Parathyroid adenoma (tissue), 2 donors: ENCODE measurements around the gene DOCK2.

Source experiments
- H2AFZ ChIP-seq: fragments of 300-600 bp; sonication (generic); one replicate; pipeline ENCODE4 v1.7.0; 2017; ENCODE audit warnings: antibody characterized with exemption, mild to moderate bottlenecking
- H3K27ac ChIP-seq: fragments of 300-600 bp; sonication (generic); one replicate; pipeline ENCODE4 v1.7.0; 2017
- H3K27me3 ChIP-seq: fragments of 300-600 bp; sonication (generic); one replicate; pipeline ENCODE4 v1.7.0; 2017; ENCODE audit warnings: low read length; ENCODE audit not compliant: control insufficient read depth, insufficient read depth
- H3K36me3 ChIP-seq: fragments of 300-600 bp; sonication (generic); one replicate; pipeline ENCODE4 v1.7.0; 2017; ENCODE audit warnings: low read length; ENCODE audit not compliant: control insufficient read depth, insufficient read depth
- H3K4me1 ChIP-seq: fragments of 300-600 bp; sonication (generic); one replicate; pipeline ENCODE4 v1.7.0; 2017; ENCODE audit warnings: control low read depth
- H3K4me2 ChIP-seq: fragments of 300-600 bp; sonication (generic); one replicate; pipeline ENCODE4 v1.7.0; 2017; ENCODE audit warnings: low read length
- H3K4me3 ChIP-seq: fragments of 300-600 bp; sonication (generic); one replicate; pipeline ENCODE4 v1.7.0; 2017; ENCODE audit warnings: low read depth, low read length
- H3K79me2 ChIP-seq: fragments of 300-600 bp; sonication (generic); one replicate; pipeline ENCODE4 v1.7.0; 2017; ENCODE audit warnings: control low read depth
- H3K9ac ChIP-seq: fragments of 300-600 bp; sonication (generic); one replicate; pipeline ENCODE4 v1.7.0; 2017; ENCODE audit warnings: mild to moderate bottlenecking
- H3K9me3 ChIP-seq: fragments of 300-600 bp; sonication (generic); one replicate; pipeline ENCODE4 v1.7.0; 2017; ENCODE audit warnings: low read length; ENCODE audit not compliant: control insufficient read depth
- CTCF ChIP-seq: fragments of 300-600 bp; sonication (generic); IDR thresholded peaks from one replicate; pipeline ENCODE4 v1.7.0; 2017; ENCODE audit warnings: antibody characterized with exemption, mild to moderate bottlenecking
- donor health status: primary hyperparathyroidism.

The DOCK2 gene

GRCh38 chr5:169893010-169893409 is 255.9 kb downstream of the DOCK2 start:
- Histone ChIP-seq H3K4me1 (no peaks in the 10 kb centered on the region), H3K27me3 (no peaks in the 10 kb centered on the region), H3K9ac (no peak overlapping the region), H3K9me3 (no peaks in the 10 kb centered on the region), H3K27ac (no peak overlapping the region), H3K4me2 (no peak overlapping the region), H3K79me2 (no peaks in the 10 kb centered on the region), H3K4me3 (no peak overlapping the region), H2AFZ (no peak overlapping the region), H3K36me3 (no peaks in the 10 kb centered on the region)
- no peak for TF ChIP-seq CTCF

- Histone ChIP-seq H3K9ac (no peak overlapping the region), H3K4me2 (no peak overlapping the region), H3K27me3 (no peaks in the 10 kb centered on the region), H3K4me3 (no peak overlapping the region), H3K79me2 (no peaks in the 10 kb centered on the region), H3K9me3 (no peaks in the 10 kb centered on the region), H3K36me3 (no peaks in the 10 kb centered on the region), H2AFZ (no peak overlapping the region), H3K27ac (no peak overlapping the region), H3K4me1 (no peaks in the 10 kb centered on the region)
- no peak for TF ChIP-seq CTCF
Observed at GRCh38 chr5:169893571-169893970, 256.5 kb downstream of the DOCK2 start.

- Histone ChIP-seq H3K4me1 (no peaks in the 10 kb centered on the region), H3K27ac (no peak overlapping the region), H3K4me2 (no peak overlapping the region), H3K79me2 (no peaks in the 10 kb centered on the region), H3K9me3 (no peaks in the 10 kb centered on the region), H3K36me3 (no peaks in the 10 kb centered on the region), H2AFZ (no peak overlapping the region), H3K9ac (no peak overlapping the region), H3K4me3 (no peak overlapping the region), H3K27me3 (no peaks in the 10 kb centered on the region)
- no peak for TF ChIP-seq CTCF
Observed at GRCh38 chr5:169895926-169896325, 258.9 kb downstream of the DOCK2 start.

- Histone ChIP-seq H3K36me3 (no peaks in the 10 kb centered on the region), H3K4me2 (no peak overlapping the region), H3K27ac (no peak overlapping the region), H2AFZ (no peak overlapping the region), H3K79me2 (no peaks in the 10 kb centered on the region), H3K9ac (no peak overlapping the region), H3K4me1 (no peaks in the 10 kb centered on the region), H3K9me3 (no peaks in the 10 kb centered on the region), H3K4me3 (no peak overlapping the region), H3K27me3 (no peaks in the 10 kb centered on the region)
- no peak for TF ChIP-seq CTCF
Observed at GRCh38 chr5:169897481-169897880, 260.4 kb downstream of the DOCK2 start.

- Histone ChIP-seq H3K4me2 (no peak overlapping the region), H2AFZ (no peak overlapping the region), H3K4me3 (no peak overlapping the region), H3K79me2 (no peaks in the 10 kb centered on the region), H3K9me3 (no peaks in the 10 kb centered on the region), H3K9ac (no peak overlapping the region), H3K27me3 (no peaks in the 10 kb centered on the region), H3K27ac (no peak overlapping the region), H3K4me1 (no peaks in the 10 kb centered on the region), H3K36me3 (no peaks in the 10 kb centered on the region)
- no peak for TF ChIP-seq CTCF
Observed at GRCh38 chr5:169901896-169902295, 264.8 kb downstream of the DOCK2 start.
